Measurements from ENCODE around the gene CADPS2. TPM values are rescaled to one million over a fixed set of nuclear protein-coding genes. Genes with fewer than 3 reads are reported as not detected.

Gene CADPS2
- total RNA-seq, 1 donor from 2014 or later = 6.4 TPM

- H3K79me2 ChIP-seq (ENCODE audit: insufficient read depth, low read length) = no peaks in the 10 kb centered on the region
- no peaks in the 10 kb centered on the region for H3K4me1 Mint-ChIP-seq (ENCODE audit: low read depth, unreplicated experiment)
- no peaks in the 10 kb centered on the region for H3K9me3 ChIP-seq (ENCODE audit: insufficient read depth, low read depth, low read length)
- no peaks in the 10 kb centered on the region for H3K27me3 Mint-ChIP-seq (ENCODE audit: low read depth, unreplicated experiment)
- FAIRE-seq (no peak), DNase-seq (ENCODE audit: low read depth) (no peak)
- TF ChIP-seq EZH2 (IDR thresholded peaks at IDR 0.05; ENCODE audit: insufficient read depth, low read length) (no peak), CTCF (IDR thresholded peaks at IDR 0.05; ENCODE audit: insufficient read depth, low read depth, low read length) (no peak)
- H3K9ac ChIP-seq (ENCODE audit: low read length) = no peak overlapping the region
- no peaks in the 10 kb centered on the region for H3K36me3 ChIP-seq (ENCODE audit: insufficient read depth, low read length)
- H3K36me3 Mint-ChIP-seq (ENCODE audit: low read depth, unreplicated experiment) = peaks cover 2% of the 10 kb centered on the region
- no peak overlapping the region for H3K27ac ChIP-seq (ENCODE audit: low read depth, low read length)
- no peak overlapping the region for H3K4me3 Mint-ChIP-seq (ENCODE audit: unreplicated experiment)
- no peaks in the 10 kb centered on the region for H3K4me1 ChIP-seq (ENCODE audit: insufficient read depth, low read length)
- no peaks in the 10 kb centered on the region for H3K27me3 ChIP-seq (ENCODE audit: insufficient read depth, low read length)
- H2AFZ ChIP-seq (ENCODE audit: low read depth, low read length) = no peak overlapping the region
- H3K4me3 ChIP-seq (ENCODE audit: insufficient read depth, low read depth, low read length) = no peak overlapping the region
- H3K27ac Mint-ChIP-seq (ENCODE audit: unreplicated experiment) = no peak overlapping the region
- H3K4me2 ChIP-seq (ENCODE audit: low read length) = no peak overlapping the region
- H3K9me3 Mint-ChIP-seq (ENCODE audit: unreplicated experiment) = no peaks in the 10 kb centered on the region
- no peaks in the 10 kb centered on the region for H4K20me1 ChIP-seq (ENCODE audit: insufficient read depth, low read length)
Observed at GRCh38 chr7:122344303-122344620, 542.0 kb downstream of the CADPS2 start.

GRCh38 chr7:122343601-122344302, 542.5 kb downstream of the CADPS2 start:
- no peaks in the 10 kb centered on the region for H3K4me1 Mint-ChIP-seq (ENCODE audit: low read depth, unreplicated experiment)
- FAIRE-seq (no peak), DNase-seq (ENCODE audit: low read depth) (no peak)
- no peaks in the 10 kb centered on the region for H3K79me2 ChIP-seq (ENCODE audit: insufficient read depth, low read length)
- H3K9ac ChIP-seq (ENCODE audit: low read length) = no peak overlapping the region
- no peak overlapping the region for H3K27ac Mint-ChIP-seq (ENCODE audit: unreplicated experiment)
- H3K9me3 ChIP-seq (ENCODE audit: insufficient read depth, low read depth, low read length) = no peaks in the 10 kb centered on the region
- no peaks in the 10 kb centered on the region for H3K9me3 Mint-ChIP-seq (ENCODE audit: unreplicated experiment)
- no peaks in the 10 kb centered on the region for H3K36me3 ChIP-seq (ENCODE audit: insufficient read depth, low read length)
- TF ChIP-seq CTCF (IDR thresholded peaks at IDR 0.05; ENCODE audit: insufficient read depth, low read depth, low read length) (no peak), EZH2 (IDR thresholded peaks at IDR 0.05; ENCODE audit: insufficient read depth, low read length) (no peak)
- H4K20me1 ChIP-seq (ENCODE audit: insufficient read depth, low read length) = no peaks in the 10 kb centered on the region
- H2AFZ ChIP-seq (ENCODE audit: low read depth, low read length) = no peak overlapping the region
- no peaks in the 10 kb centered on the region for H3K4me1 ChIP-seq (ENCODE audit: insufficient read depth, low read length)
- peaks cover 2% of the 10 kb centered on the region for H3K36me3 Mint-ChIP-seq (ENCODE audit: low read depth, unreplicated experiment)
- no peaks in the 10 kb centered on the region for H3K27me3 Mint-ChIP-seq (ENCODE audit: low read depth, unreplicated experiment)
- H3K4me3 ChIP-seq (ENCODE audit: insufficient read depth, low read depth, low read length) = no peak overlapping the region
- no peak overlapping the region for H3K27ac ChIP-seq (ENCODE audit: low read depth, low read length)
- H3K4me3 Mint-ChIP-seq (ENCODE audit: unreplicated experiment) = no peak overlapping the region
- no peaks in the 10 kb centered on the region for H3K27me3 ChIP-seq (ENCODE audit: insufficient read depth, low read length)
- no peak overlapping the region for H3K4me2 ChIP-seq (ENCODE audit: low read length)

- H3K36me3 ChIP-seq (ENCODE audit: insufficient read depth, low read length) = no peaks in the 10 kb centered on the region
- no peak for FAIRE-seq
- H3K4me2 ChIP-seq (ENCODE audit: low read length) = no peak overlapping the region
- Mint-ChIP-seq H3K9me3 (ENCODE audit: unreplicated experiment) (no peaks in the 10 kb centered on the region), H3K36me3 (ENCODE audit: low read depth, unreplicated experiment) (peaks cover under 1% of the 10 kb centered on the region), H3K4me1 (ENCODE audit: low read depth, unreplicated experiment) (no peaks in the 10 kb centered on the region), H3K27ac (ENCODE audit: unreplicated experiment) (no peak overlapping the region), H3K27me3 (ENCODE audit: low read depth, unreplicated experiment) (no peaks in the 10 kb centered on the region), H3K4me3 (ENCODE audit: unreplicated experiment) (no peak overlapping the region)
- no peak overlapping the region for H3K27ac ChIP-seq (ENCODE audit: low read depth, low read length)
- no peaks in the 10 kb centered on the region for H3K79me2 ChIP-seq (ENCODE audit: insufficient read depth, low read length)
- no peak for TF ChIP-seq CTCF (IDR thresholded peaks at IDR 0.05; ENCODE audit: insufficient read depth, low read depth, low read length)
- TF ChIP-seq EZH2 (IDR thresholded peaks at IDR 0.05; ENCODE audit: insufficient read depth, low read length) = no peak
- no peak overlapping the region for H3K4me3 ChIP-seq (ENCODE audit: insufficient read depth, low read depth, low read length)
- H3K27me3 ChIP-seq (ENCODE audit: insufficient read depth, low read length) = no peaks in the 10 kb centered on the region
- no peak overlapping the region for H3K9ac ChIP-seq (ENCODE audit: low read length)
- no peak overlapping the region for H2AFZ ChIP-seq (ENCODE audit: low read depth, low read length)
- DNase-seq (ENCODE audit: low read depth) = no peak
- H3K9me3 ChIP-seq (ENCODE audit: insufficient read depth, low read depth, low read length) = no peaks in the 10 kb centered on the region
- no peaks in the 10 kb centered on the region for H3K4me1 ChIP-seq (ENCODE audit: insufficient read depth, low read length)
- H4K20me1 ChIP-seq (ENCODE audit: insufficient read depth, low read length) = no peaks in the 10 kb centered on the region
Observed at GRCh38 chr7:122340427-122340826, 545.8 kb downstream of the CADPS2 start.
